Putamen (tissue), 1 donor: ENCODE data around the gene CTRL.
"Not testable (repeated sequence)": the region's sequence is repeated elsewhere in the genome, so short reads cannot be mapped to it uniquely, and the experiment has no call there.

Experiments
- DNase-seq: peaks from one replicate; pipeline ENCODE4 v3.0.0-alpha.2; 2016; ENCODE audit warnings: low spot score

The CTRL gene

GRCh38 chr16:67931712-67932461, at the start of gene CTRL:
Gene CTRL (minus strand): TSS chr16:67931862. CDS start chr16:67931852, 10 bp downstream.
- DNase-seq, result no peak

GRCh38 chr16:67979955-67980678, 48.5 kb upstream of the CTRL start, which contains the start of gene DPEP3:
Gene DPEP3 (minus strand): TSS chr16:67980499. CDS start chr16:67980380, 119 bp downstream.
- no peak for DNase-seq

- no peak for DNase-seq
Observed at GRCh38 chr16:67977469-67978227, 46.0 kb upstream of the CTRL start.

- no peak for DNase-seq
Observed at GRCh38 chr16:67977005-67977404, 45.3 kb upstream of the CTRL start.

- no peak for DNase-seq
Observed at GRCh38 chr16:67976205-67976604, 44.5 kb upstream of the CTRL start.

GRCh38 chr16:67975321-67976105, 43.9 kb upstream of the CTRL start:
- DNase-seq, result no peak

GRCh38 chr16:67972285-67972684, 40.6 kb upstream of the CTRL start:
- DNase-seq, result not testable (repeated sequence)

- DNase-seq, result no peak
Observed at GRCh38 chr16:67971111-67971510, 39.4 kb upstream of the CTRL start.

GRCh38 chr16:67969254-67970039, 37.8 kb upstream of the CTRL start:
- no peak for DNase-seq

GRCh38 chr16:67968400-67969253, 37.0 kb upstream of the CTRL start, which contains the start of gene SLC12A4:
Gene SLC12A4 (minus strand): TSS chr16:67968637. CDS start chr16:67968553, 84 bp downstream.
- peak; percentile 42 for DNase-seq

- no peak for DNase-seq
Observed at GRCh38 chr16:67967958-67968399, 36.3 kb upstream of the CTRL start.

- no peak for DNase-seq
Observed at GRCh38 chr16:67967183-67967957, 35.7 kb upstream of the CTRL start.

- no peak for DNase-seq
Observed at GRCh38 chr16:67966549-67967182, 35.0 kb upstream of the CTRL start.

- no peak for DNase-seq
Observed at GRCh38 chr16:67965668-67966548, 34.2 kb upstream of the CTRL start.

- no peak for DNase-seq
Observed at GRCh38 chr16:67964477-67965131, 32.9 kb upstream of the CTRL start.

GRCh38 chr16:67963662-67964321, 32.1 kb upstream of the CTRL start:
- DNase-seq, result no peak
